HG03439 (cell line): ENCODE results near the gene PDCD4.

Experiments used
- ATAC-seq: cut with Tn5 transposase; IDR thresholded peaks from one replicate; pipeline ENCODE4 v1.9.1; 2021; ENCODE audit warnings: mild to moderate bottlenecking, moderate library complexity; ENCODE audit not compliant: unreplicated experiment

The PDCD4 gene

DNA sequence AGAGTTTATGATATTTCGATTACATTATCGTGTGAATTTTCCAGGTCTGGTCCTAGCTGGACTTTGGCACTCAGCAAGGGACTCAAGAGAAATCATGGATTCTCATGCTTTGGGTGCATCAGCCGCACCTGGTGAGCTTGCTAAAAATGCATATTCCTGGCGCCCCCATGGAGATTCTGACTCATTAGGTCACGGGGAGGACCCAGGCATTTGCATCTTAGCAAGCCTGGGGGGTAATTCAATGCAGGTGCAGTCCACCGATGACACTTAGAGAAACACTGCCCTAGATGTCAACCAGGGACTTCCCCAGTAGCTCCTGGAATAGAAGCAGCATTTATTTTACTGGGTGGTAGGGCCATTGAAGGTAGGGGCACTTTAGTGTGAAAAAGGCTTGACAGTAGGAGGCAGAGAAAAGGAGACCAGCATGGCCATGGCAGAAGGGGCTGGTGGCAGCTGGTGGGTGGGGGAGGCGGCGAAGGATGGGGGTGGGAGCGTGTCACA, 29.9 kb upstream of the PDCD4 start:
- ATAC-seq = peak; percentile 75

DNA sequence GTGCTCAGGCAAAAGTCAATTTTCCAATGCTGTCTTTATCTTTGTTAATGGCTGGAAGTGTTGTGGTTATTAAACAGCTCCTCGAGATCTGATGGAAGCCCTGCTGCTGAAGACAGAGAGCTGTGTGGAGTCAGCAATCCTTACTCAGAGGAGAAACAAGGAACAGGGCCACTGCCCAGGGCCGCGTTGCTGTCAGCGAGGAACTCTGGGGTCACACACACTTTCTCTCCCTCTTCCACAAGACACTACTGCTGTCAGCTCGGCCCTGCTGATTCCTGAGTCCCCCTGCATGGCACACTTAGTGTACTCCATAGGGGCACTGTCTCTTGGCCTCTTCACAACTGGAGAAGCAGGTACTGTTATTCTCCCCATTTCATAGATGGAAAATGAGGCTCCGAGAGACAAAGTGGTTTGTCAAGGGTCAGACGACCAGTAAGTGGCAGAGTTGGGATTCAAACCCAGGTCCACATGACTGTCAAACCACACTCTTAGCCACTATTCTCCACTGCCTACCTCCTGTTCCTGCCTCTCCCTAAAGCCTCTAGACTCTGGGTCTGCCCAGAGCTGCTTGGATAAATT, 29.3 kb upstream of the PDCD4 start:
- ATAC-seq = no peak

DNA sequence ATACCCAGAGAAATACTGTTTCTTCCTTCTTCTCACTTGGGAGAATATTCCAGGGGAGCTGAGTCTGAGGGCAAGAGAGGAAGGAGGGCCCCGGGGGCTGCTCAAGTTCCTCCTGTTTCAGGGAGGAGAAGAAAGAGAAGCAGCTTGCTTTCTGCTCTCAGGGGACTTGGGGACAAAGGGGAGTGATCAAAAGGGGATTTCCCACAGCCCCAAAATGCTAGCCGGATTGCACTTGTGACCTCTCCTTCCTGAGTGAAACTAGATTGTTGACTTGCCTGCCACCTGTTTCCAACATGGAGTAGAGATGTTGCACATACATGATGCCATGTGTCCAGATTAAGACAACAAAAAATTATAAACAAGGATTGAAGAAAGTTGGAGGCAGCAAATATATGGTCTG, 28.7 kb upstream of the PDCD4 start:
- peak; percentile 64 for ATAC-seq

DNA sequence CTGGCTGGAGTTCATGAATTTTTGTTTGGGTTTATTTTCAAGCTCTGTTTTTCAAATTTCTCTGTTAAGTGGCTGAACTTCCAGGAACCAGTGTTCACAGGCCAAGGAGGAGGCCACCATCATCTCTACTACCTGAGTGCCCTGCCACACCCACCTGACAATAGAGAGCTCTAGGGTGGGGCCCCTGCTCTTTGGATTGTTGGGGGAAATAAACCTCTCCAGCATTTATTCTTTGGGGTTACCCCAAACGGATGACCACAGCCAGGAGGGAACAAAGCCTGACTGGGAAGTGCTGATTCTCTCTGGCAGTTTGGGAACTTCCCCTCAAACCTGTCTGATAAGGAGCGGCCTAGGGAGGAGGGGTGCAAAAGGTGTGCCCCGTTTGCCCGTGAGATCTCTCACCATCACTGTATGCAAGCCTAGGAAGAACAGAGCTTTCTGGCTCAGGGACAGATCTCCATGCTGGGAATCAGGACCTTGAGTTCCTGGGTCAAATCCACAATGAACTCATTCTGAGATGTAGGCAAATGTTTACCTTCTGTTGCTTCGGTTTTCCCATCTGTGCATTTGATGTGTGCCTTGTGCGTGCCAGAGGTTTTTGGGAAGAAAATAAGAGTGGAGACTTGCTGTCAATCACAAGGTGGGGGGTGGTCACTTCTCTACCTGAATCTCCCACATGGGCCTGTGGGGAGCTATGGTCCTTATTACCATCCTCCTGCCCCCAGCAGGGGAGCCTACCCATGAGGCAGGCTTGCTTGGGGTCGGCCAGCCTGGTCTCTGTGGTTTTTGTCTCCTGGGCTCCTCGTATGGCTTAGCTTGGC, 27.7 kb upstream of the PDCD4 start:
- ATAC-seq = no peak

DNA sequence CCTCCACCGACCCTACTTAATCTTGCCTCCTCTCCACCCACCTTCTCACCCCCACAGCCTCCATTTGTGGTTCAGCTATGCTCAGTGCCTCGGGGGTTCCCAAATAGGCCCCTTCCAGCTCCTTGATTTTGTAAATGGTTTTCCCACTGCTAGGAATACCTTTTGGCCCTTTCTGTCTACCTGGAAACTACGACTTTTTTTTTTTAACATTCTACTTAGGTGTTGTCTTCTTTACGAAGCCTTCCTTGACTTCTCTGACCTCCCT, 27.2 kb upstream of the PDCD4 start:
- ATAC-seq = no peak

DNA sequence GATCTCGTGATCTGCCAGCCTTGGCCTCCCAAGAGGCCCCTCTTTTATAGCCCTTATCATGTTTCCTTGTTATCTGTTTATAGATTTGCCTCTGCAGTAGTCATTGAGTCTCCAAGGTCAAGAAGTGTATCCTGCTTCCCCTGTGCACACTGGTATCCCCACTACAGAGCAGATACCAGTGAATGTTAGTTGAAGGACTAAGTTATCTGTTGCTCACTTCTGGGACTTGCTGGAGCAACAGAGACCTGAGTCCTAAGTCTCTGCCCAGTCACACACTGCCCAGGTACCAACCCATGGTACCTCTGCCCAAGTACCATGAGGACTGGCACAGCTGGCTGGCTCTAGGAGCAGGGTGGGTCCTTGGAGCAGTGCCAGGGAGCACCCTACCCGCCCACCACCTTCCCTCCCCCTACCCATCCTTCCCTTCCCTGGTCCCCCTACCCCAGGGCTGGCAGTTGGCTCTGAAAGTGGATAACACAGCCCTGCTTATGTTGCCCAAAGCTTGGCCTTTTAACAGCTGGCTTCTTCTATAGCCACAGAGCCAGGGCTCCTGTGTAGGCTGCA, 26.5 kb upstream of the PDCD4 start:
- ATAC-seq = no peak

DNA sequence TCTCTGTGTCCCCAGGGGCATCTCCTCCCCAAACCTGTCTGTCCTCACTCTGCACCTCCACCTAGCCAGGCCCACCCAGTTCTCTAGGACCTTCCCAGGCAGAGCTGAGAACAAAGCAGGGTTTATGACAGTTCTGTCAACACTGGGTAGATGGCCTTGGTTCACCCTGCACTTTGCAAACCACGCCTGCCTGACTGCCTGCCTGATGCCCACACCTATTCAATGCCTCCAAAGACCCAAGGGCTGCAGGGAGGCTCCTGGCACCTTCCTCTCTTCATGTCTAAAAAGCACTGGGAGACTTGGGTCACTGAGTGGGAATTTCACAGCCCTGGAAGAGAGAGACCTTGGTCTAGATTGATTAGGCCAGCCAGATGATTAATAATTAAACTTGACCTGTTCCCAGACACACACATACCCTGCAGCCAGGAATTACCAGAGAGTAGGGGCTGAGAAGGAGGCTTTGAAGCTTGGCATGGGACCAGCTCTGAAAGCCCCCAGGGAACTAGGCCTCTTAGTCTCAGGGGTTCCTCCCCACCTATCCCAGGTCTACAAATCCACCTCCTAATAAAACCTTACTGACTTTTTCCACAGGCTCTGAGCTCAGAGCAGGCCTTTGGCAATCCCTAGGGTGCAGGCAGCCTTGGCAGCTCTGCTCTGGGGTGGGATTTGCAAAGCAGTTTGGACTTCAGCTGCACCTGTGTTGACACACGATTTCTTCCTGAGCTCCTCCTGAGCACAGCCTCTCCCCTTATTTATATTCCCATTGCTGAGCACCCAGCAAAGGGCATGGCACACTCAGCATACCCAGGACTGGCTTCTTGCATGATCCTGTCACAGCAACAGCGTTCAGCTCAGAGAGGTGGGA, 25.7 kb upstream of the PDCD4 start:
- ATAC-seq = no peak

DNA sequence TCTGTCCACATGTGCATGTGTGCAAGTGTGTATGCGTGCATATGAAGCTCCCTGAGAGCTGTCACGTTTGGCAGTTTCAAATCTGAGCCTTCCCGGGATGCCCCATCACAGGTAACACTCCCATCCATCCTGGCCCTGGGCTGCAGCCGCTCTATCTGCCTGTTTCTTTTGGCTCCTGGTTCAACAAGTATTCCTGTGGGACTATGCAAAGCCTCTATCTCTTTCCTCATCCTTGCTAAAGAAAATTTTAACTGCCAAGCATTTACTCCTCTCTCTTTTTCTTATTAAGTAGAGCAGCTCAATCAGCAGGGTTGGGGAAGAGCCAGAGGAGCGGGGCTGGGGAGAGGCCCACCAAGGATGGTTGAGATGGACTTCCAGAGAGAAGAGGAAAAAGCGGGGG, 24.4 kb upstream of the PDCD4 start:
- ATAC-seq = no peak

DNA sequence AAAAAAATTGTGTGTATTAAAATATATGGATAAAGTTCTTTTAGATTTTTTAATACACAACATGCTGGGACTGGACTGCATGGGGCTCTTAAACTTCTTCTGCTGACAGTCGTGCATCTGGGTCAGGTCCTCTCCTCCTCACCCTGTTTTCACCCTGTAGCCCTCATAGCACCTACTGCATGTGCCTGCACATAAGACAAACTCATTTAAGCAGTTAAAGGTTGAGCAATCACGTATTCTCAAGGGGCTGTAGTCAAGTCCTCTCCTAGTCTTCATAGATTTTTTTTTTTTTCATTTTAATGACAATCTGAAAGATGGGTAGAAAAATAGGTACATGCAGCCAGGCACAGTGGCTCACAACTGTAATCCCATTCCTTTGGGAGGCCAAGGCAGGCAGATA, 23.6 kb upstream of the PDCD4 start:
- no peak for ATAC-seq

DNA sequence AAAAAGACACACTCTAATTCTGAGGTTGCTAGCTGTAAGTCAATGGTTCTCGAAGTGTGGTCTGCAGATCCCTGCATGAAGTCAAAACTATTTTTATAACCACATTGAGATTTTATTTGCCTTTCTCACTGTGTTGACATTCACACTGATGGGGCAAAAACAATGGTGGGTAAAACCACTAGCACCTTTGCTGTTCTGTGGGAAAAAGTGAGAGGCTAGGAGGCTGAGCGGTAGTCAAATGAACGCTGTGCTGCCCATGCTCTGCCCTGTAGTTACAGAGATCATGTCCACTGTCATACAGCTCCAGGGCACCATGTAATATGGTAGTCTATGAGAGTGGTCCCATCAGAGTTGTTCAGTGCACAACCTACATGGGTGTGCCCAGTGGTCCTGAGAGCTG, 21.6 kb upstream of the PDCD4 start:
- ATAC-seq = no peak

DNA sequence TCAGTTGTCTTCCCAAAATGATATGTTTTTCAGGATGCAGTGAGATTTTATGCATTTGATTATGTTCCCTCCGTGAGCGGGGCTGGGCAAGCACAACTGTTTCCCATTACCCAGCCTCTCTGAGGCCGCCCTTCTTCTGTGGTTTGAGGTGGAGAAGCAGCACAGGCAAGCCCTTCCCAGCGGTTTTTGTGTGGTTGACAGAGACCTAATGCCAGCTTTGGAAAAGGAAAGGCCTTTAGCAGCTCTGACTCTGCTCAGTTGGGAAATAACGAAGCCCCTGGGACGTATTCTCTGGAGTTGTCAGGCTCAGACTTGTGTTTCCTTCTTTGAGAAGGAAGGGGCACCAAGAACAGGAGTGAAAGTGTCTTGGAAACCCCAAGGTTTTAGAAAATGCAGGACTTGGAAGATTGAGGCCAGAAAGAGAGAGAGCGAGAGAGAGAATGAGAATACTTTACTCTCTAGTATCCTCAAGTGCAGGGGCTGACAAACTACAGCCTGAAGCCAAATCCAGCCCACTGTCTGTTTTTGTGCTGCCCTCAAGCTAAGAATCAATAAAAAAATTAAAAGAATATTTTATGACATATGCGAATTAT, 20.6 kb upstream of the PDCD4 start:
- ATAC-seq = no peak

DNA sequence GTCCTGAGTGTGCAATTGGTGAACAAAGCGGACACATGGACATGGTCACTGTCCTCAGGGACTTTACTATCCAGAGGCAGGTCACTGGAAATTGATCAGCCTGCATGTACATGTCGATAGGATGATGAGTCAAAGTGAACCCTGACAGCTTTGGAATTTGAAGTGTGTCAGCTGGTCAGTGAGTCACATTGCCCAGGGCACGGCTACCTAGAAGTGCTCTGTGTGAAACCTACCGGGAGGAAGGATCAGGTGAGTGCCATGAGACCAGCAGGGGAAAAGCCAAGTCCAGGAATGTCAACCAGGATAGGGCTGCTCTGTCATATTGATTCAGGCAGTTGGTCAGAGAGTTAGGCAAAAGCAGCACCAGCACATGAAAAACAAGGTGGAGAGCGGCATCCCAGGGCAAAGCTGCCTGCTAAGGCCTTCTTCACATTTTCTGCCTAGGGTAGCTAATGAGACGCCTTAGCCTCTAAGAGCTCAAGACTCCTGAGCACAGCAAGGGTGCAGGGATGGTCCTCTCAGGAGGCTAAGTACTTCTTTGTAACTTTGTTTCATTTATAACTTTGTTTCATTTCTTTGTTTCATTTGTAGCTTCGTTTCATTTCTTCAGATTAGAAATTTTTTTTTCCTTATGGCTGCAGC, 19.4 kb upstream of the PDCD4 start:
- ATAC-seq = no peak

DNA sequence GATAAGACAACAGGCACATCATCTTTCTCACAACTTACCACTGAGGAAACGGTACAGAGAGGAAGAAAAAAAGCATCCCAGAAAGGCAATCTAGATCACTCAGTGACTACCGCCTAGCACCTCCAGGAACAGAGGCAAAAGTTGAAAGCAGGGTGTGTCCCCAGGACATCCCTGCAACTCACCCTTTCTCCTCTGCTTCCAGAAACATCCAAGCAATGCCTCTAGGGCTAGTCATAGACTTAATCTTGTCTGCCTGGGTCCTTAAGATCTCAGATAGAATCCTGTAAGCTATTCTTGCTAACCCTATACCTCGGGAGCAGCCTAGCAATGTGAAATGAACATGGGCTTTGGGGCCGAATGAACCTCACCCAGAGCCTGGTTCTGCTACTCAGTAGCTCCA, 18.8 kb upstream of the PDCD4 start:
- ATAC-seq = no peak

DNA sequence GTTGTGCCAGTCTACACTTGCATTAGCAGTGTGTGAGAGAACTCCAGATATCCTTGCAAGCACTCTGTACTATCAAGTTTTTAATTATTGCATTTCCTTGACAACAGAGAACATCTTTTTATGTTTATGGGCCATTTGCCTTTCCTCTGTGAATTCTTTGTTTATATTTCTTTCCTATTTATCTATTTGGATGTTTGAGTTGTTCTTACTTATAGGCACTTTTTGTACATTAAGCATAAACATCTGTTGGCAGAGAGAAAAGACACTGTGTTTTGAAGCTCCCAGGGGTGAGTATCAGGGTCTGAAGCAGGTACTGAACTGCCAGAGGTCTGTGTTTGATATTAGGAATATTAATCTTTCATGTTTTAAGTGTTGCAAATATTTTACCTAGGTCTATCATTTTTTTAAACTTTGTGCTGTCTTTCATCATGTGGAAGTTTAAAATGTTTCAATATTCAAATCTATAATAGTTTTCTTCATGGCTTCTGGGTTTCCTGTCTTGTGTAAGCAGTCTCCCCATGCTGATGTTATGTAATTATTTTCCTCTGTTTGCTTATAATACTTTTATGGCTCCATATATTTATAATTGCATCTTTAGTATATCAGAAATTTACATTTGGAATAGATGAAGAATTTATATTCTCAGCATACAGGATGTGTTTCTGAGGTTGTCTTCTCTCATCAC, 17.7 kb upstream of the PDCD4 start:
- no peak for ATAC-seq

DNA sequence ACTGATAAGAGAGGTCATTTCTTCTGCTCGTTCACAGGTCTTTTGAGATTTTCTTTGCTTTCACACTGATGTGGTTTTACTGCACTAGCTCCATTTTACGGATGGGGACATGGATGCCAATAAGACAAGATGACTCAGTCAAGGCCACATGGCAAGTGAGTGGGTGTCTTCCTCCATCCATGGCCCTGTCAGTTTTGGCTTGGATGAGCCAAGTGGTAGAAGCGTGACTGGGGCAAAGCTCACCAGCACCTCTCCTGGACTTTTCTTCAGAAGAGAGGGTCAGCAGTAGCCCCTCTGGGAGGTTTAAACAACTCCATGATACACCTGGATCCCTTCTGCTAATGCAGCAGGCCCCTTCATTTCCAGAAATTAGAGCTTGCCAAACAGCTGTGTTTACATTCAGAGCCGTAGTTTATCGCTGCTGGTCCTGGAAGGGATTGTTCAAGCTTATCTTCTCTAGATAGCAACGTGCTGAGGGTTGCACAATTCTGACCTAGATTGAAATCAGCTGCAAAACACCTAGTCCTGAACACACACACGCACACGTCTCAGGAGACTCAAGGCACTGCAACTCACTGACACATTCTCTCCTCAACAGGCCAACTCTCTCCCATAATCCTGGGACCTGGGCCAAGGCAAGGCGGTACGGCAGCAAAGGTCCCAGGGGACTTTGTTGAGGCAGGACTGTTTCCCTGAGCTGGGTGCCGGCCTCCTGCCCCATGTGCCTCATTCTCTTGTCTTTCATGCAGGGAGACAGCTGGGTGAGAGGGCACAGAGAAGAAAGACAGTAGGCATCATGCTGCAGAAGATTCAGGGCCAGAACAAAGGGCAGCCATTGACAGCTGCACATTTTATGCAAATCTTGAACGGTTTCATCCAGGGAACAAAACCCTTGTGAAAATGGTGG, 14.2 kb upstream of the PDCD4 start:
- no peak for ATAC-seq

DNA sequence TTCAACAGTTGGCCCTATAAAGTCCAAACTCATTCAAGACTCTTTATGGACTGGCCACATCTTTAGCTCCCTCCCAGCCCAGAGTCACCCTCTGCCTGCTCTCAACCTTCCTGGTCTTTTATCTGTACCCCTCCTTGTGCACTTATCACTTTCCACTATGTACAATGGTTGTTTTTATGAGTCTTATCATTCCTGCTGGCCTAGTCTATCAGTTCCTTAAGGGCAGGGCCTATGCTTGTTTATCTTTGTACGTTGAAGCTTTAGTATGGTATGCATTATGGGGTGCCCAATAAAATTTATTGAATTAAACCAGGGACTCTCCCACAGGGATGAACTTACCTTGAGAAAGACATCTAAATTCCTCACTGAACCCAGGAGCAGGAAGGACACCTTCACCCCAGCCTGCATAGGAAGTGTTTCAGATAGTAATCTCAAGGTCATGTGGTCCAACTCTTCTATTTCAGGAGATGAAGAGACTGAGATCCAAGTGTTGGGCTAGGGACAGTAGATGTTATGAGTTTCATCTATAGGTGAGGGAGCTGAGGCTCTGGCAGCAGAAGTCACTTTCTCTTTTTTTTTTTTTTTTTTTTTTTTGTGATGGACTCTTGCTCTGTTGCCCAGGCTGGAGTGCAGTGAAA, 13.3 kb upstream of the PDCD4 start:
- no peak for ATAC-seq

DNA sequence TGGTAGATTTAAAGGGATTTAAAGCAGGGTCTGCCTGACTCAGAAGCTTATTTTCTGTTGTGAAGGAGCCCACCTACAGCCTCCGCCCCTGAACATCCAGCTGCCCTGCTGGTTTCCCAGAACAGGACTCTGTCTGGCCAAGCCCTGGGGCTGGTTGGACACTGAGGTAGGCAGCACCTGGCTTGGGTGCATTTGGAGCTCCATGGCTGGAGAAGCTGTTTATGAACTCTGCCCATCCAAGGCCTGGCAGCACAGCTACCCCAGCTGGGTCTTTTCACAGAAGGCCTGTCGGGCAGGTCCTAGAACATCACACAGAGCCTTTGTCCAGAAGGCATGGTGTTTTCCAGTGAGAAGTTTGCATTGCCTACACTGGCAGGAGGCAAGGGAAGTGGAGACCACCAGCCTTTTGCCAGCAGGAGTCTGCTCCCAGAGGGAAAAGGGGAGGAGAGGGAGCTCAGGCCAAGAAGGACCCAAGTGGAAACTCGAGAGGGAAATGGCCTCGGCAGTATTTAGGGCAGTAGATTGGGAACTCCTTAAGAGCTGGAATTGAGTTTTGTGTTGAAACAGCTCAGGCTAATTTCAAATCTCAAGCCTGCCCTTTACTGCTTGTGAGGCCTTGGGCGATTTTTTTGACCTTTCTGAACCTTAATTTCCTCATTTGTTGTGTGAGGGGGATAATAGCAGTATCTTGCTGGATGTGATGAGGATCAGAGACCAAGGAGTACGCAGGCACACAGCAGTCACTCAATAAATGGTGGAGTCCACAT, 12.3 kb upstream of the PDCD4 start:
- ATAC-seq = no peak

DNA sequence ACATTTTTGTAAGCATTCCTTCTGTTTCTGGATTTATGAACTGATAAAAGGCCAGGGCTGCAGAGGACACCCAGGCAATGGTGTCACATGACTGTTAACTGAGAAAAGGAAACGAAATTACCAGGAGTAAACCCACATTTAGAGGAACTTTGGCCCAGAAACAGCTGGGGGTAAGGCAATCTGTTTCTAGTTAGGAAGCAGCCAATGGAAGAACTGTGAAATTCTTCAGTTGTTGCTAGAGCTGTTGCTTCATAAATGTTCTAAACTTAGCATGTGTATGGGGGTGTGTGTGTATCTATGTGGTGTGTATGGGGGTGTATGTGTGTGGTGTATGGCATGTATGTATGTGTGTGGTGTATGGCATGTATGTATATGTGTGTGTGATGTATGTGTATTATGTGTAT, 11.8 kb upstream of the PDCD4 start:
- ATAC-seq = no peak
